Stimulated activated CD4-positive, alpha-beta T cell treated with anti-CD3 and anti-CD28 coated beads, Interleukin-12 subunit alpha, Interleukin-12 subunit beta, amount 100 ng/mL, for 4 hours (primary cell): ENCODE results near the gene IGFALS.

ENCODE experiments used
- DNase-seq: peaks from one replicate; pipeline ENCODE4 v3.0.0-alpha.2; 2020

Gene IGFALS

DNA sequence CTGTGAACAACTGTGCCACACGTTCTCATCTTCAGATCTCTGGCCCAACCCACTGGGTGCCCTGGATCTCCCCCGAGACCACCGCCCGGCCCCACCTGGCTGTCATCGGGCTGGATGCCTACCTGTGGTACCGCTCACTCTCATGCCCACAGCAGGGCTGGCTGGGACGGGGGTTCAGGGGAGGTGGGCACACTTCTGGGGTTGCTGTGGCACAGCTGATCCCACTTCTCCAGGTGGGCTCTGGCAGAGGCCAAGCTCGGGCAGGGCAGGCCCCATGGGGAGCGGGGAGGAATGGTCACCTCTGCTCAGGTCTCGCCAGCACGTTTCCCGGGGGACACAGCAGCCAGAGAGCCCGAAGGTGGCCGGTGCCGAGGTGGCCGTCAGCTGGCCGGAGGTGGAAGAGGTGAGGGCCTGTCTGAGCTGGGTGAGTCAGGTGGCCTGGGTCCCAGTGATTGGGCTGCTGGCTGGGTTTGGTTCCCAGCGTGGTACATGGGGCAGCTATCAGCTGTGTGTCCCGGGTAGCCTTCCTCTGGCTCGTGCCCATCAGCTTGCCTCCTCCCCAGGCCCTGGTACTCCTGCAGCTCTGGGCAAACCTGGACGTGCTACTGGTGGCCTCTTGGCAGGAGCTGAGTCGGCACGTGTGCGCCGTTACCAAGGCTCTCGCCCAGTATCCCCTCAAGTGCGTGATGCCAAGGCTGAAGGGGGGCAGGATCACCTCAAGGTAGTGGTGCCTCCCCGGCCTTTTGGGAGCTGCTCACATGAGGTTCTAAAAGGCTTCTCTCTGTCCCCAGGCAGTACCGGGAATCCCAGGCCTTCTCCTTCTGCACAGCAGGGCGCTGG lies 18.3 kb downstream of the IGFALS start:
- DNase-seq = no peak

DNA sequence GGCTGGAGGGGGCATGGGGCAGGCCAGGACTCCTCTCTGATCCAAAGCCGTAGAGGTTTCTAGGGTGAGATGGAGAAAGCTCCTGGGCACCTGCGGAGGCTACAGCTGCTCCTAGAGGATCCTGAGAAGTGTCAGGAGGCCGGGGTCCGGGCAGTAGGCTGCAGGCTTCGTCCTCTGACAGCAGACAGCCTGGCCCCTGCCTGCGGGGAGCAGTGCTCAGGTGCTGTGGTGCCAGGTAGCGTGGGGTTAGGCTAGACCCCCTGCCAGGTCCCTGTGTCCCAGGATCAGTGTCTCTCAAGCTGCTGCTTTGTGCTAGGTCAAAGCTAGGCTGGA lies 19.1 kb downstream of the IGFALS start:
- no peak for DNase-seq

DNA sequence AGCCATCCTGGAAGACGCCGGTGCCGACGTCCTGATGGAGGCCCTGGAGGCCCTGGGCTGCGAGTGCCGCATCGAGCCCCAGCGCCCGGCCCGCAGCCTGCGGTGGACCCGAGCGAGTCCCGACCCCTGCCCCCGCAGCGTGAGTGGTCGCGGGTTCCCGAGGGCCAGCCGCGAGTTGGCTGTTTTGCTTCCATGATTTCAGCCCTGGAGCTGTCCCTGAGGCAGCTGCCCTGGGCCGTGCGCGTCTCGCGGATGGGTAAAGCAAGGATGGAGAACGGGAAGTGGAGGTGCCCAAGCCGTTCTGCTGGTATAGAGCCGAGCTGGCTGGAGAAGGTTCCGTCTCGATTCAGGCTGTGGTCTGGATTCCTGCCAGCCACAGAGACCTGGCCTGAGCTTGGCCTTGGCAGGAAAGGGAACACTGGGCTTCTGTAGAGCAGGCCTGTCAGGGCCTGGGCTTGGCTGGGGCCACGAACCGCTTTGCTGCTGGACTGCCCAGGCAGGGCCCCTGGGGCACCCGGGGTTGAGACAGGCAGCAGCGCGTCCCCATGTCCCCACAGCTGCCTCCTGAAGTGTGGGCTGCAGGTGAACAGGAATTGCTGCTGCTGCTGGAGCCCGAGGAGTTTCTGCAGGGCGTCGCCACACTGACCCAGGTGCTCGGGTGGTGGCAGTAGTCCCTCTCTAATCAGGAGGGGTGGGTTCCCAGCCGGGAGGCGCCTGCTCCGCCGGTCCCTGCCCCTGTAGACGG lies 19.6 kb downstream of the IGFALS start:
- DNase-seq = no peak

- peak; percentile 80 for DNase-seq
Observed at GRCh38 chr16:1772908-1773702, 20.4 kb downstream of the IGFALS start, which contains the start of gene MRPS34. MRPS34 (minus strand) TSS chr16:1773134; CDS start chr16:1773119, 15 bp downstream.

DNA sequence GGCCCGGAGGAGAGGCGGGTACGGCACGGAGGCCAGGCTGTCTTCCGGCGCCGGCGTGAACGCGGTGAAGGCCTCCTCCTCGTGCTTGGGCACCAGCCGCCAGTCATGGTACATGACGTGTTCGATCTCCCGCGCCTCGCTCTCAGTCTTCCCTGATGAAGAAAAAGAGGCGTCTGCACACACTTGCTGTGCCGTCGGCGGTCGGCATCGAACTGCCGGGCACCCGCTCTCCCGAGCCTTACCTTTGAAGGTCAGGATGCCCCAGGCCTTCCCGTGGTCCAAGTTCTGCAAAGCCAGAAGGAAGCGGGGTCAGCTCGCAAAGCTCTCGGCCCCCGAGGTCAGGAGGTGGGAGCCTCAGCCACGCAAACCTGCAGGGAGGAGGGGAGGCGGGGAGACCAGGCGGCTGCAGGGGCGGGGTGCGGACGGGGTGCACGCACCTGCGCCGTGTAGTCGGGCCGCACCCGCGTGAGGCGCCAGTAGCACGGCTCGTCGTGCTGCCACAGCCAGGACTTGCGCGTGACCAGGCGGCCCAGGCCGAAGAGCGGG lies 21.1 kb downstream of the IGFALS start, which contains the start of gene EME2:
TSS of gene EME2 (plus strand) at position 449 of the 546 bp plus-strand sequence. CDS start 418 bp downstream, outside the sequence.
- peak; percentile 54 for DNase-seq

GRCh38 chr16:1771864-1772361 lies 21.6 kb downstream of the IGFALS start:
- no peak for DNase-seq

DNA sequence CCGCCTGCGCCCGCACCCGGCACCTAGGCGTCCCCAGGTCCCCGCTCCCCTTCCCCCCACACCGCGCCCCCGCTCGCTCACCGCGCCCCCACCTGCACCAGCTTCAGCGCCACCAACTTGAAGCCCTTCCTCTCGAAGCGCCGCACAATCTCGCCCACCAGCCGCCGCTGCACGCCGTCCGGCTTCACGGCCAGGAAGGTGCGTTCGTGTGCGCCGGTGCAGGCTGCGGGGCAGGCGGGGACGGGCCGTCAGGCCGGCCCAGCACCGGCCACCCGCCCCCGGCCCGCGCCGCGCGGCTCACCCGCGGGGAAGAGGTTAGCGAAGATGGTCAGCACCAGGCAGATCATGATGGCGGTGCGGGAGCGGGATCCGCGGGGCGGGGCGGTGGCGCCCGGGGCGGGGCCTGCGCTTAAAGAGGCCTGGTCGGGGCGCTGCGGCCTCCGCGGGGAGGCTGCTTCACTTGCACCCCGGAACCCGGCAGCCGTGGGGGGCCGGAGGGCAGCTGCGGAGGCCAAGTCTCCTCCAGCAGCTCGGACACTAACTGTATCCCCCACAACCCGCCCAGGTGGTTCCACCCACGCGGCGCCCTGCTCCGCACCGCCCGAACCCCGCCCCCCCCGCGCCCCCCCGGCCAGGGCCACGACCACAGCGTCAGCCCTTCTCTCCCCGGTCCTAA lies 22.2 kb downstream of the IGFALS start, which contains the start of gene NME3:
TSS of gene NME3 (minus strand) at position 356 of the 676 bp plus-strand sequence. CDS start at position 347, 9 bp downstream.
- peak; percentile 77 for DNase-seq

DNA sequence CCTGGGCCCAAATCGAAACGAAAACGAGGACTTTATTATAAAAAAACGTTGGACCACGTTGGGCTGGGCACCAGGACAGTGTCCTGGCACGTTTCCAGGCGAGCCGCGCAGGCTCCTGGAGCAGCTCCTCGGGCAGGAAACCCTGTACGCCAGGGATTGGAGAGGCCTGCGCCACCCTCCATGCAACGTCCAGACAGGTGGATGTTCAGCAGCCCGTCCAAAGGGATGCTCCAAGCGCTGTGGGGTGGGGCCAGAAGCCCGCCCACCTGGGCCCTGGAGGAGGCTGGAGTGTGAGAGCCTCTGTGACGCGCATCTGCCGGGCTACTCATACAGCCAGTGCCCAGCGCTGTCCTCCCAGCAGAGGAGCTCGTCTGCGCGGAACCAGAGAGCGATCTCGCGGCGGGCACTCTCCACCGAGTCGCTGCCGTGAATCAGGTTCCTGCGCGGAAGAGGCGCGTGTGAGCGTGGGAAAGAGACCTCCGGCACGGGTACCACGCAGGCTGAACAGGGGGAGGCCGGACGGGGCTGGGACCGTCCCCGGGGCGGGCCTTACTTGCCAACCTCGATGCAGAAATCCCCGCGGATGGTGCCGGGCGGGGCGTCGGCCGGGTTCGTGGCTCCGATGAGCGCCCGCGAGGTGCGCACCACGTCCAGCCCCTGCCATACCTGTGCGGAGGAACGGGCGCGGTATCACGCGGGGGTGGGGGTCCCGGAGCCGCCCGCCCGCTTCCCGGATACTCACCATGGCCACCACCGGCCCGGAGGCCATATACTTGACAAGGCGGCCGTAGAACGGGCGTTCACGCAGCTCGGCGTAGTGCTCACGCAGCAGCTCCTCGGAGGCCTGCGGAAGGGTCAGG lies 22.9 kb downstream of the IGFALS start:
- DNase-seq = peak; percentile 63

- no peak for DNase-seq
Observed at GRCh38 chr16:1769402-1770300, 23.9 kb downstream of the IGFALS start.

GRCh38 chr16:1768767-1769401 lies 24.6 kb downstream of the IGFALS start:
- DNase-seq = no peak

GRCh38 chr16:1768061-1768766 lies 25.3 kb downstream of the IGFALS start:
- DNase-seq = no peak

GRCh38 chr16:1767116-1767994 lies 26.1 kb downstream of the IGFALS start:
- DNase-seq = no peak

DNA sequence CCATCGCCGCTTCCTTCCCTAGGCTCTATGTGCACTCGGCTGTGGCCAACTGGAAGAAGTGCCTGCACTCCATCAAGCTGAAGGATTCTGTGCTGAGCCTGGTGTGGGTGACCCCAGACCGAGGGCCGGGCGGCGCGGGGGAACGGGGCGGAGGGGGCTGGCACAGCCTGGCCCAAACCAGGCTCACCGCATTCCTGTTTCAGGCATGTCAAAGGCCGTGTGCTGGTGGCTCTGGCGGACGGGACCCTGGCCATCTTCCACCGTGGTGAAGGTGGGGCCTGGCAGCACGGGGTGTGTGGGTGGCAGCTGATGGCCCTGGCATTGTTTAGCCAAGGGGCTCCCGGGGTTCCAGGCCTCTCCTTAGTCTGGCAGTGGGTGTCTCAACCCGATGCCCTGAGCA lies 26.8 kb downstream of the IGFALS start:
- DNase-seq = no peak

- DNase-seq = no peak
Observed at GRCh38 chr16:1766231-1766630, 27.3 kb downstream of the IGFALS start.

DNA sequence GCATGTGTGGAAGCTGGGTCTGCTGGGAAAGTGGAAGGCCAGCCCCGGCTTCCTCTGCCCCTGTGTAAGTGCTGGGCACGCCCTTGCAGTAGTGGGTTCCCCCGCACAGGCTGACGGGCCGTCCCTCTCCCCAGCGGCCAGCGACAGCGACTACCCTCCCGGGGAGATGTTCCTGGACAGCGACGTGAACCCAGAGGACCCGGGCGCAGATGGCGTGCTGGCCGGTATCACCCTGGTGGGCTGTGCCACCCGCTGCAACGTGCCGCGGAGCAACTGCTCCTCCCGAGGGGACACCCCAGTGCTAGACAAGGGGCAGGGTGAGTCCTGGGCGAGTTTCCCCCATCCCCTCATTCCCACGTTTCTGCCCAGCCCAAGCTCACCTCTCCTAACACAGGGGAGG lies 27.7 kb downstream of the IGFALS start:
- no peak for DNase-seq

DNA sequence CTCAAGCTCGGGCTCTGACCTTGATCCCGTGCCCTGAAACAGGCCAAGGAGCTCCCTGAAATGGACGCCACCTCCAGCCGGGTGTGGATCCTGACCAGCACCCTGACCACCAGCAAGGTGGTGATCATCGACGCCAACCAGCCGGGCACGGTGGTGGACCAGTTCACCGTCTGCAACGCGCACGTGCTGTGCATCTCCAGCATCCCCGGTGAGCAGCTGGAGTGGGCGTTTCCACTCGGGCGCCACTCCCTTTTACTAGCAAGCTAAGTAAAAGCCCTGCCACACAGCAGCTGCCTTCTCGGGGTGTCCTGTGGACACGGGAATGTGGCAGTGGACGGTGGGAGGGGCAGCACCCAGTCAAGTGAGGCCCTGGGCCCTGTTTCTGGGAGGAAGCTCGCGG lies 28.5 kb downstream of the IGFALS start:
- DNase-seq = no peak
